ENCODE results near the gene ANO9. TPM values are rescaled to one million over a fixed set of nuclear protein-coding genes. Genes with fewer than 3 reads are reported as not detected.

ANO9 gene
- not detected in 2 replicates for total RNA-seq

DNA sequence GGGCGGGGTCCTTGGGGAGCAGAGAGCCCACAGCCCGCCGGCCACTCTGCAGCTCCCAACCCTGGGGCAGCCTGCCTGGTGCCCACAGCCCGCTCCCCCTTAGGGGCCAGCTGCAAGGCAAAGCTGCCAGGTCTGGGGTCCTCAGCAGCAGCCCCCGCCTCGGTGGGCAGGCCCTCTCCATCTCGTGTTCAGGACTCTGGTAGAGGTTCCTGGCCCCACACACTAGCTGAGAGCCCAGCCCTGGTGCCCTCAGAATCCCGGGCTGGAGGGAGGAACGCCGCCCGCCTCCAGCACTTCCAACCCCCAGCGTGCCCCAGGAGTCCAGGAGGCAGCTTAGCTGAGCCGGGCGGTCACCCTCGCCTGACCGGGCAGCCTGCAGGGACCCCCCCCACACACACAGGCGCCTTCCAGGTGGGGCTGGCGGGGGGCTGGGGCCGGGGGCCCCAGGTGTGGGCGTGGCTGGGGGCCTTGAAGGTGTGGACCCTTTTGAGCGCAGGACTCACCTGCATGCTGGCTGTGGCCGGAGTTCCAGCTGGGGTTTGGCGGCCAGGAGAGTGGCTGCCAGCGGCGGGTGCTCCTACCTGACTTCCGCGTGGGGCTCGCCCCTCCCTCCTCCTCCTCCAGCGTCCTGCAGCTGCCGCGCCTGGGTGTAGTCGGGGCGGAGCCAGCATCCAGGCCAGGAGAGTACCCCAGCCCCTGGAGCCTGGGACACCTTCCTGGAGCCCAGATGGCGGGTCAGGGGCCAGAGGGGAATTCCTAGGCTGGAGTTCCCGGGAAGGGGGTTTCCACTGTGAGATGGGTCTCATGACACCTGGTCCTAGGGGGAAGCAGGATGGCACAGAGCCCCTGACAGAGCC is at the start of gene ANO9:
TSS of gene ANO9 (minus strand) at position 594 of the 857 bp plus-strand sequence. CDS start at position 509, 85 bp downstream.

DNA sequence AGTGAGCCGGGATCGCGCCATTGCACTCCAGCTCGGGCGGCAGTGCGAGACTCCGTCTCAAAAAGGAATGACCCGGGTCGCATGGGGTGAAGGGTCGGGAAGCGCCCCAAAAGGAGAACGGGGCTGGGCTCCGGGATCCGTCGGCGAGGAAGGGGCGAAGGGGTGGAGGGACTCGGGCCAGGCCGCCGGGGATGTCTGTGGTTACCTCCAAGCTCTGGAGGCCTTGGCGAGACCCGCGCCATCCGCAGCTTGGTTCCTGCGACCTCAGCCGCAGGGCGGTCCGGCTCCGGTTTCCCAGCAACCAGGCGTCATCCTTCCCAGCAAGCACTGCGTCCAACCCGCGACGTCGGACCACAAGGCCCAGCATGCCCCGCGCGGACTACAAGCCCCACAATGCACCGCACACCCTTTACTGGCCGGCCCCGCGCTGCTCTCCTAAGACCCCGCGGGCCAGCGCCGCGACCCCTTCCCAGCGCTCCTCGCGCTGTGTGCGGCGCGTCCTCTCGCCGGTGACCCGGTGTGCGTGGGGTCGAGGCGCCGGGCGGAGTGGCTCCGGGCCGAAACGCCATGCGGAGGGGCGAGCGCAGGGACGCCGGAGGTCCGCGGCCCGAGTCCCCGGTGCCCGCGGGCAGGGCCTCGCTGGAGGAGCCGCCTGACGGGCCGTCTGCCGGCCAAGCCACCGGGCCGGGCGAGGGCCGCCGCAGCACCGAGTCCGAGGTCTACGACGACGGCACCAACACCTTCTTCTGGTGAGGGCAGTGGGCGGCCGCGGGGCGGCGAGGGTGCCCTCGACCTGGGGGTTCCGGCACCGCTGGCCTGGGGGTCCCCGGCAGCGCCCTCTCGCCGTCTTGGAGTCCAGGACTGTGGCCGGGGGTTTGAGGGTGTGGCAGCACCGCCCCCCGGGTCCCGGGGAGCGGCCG is 8.3 kb upstream of the ANO9 start, which contains the start of gene PTDSS2:
TSS of gene PTDSS2 (plus strand) at position 391 of the 920 bp plus-strand sequence. CDS start at position 568, 177 bp downstream.

GRCh38 chr11:394034-394857 is 47.6 kb downstream of the ANO9 start, which contains the start of gene PKP3:
Gene PKP3 (plus strand): TSS chr11:394209. CDS start chr11:394293, 84 bp downstream.

DNA sequence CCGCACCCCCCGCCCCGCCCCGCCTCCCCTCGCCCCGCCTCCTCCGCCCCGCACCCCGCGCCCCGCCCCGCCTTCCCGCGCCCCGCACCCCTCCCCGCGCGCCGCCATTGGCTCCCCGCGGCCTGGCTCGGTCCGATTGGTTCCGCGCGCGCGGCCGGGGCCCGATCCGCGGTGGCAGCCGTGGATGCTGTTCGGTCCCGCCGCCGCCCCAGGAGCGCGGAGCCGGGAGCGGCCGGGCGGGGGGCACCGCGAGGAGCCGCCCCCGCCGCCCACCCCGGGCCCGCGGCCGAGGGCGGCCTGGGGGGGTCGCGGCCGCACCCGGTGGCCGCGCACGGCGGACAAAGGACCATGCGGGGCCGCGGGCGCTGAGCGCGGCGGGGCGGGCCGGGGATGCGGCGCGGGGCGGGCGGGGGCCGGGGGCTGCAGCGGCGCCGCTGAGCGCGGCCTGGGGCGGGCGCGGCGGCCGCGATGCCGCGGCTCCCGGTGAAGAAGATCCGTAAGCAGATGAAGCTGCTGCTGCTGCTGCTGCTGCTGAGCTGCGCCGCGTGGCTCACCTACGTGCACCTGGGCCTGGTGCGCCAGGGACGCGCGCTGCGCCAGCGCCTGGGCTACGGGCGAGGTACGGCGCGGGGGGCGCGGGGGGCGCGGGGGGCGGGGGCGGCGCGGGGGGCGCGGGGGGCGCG is 72.3 kb downstream of the ANO9 start, which contains the start of gene B4GALNT4:
TSS of gene B4GALNT4 (plus strand) at position 164 of the 683 bp plus-strand sequence. CDS start at position 469, 305 bp downstream.

Other genes starting within 250 kb of the ANO9 start
- not detected in 2 replicates for gene SCGB1C1, start 248.9 kb downstream of the ANO9 start, total RNA-seq
- 15.8 and 19.8 TPM in 2 replicates for gene BET1L, start 234.6 kb downstream of the ANO9 start, total RNA-seq
- gene RIC8A, start 234.3 kb downstream of the ANO9 start, total RNA-seq: 155 and 193 TPM in 2 replicates
- 5.8 and 10.2 TPM in 2 replicates for gene SIRT3, start 205.7 kb downstream of the ANO9 start, total RNA-seq
- 139 and 151 TPM in 2 replicates for gene PSMD13, start 205.0 kb downstream of the ANO9 start, total RNA-seq
- gene NLRP6, start 163.6 kb downstream of the ANO9 start, total RNA-seq: not detected in 2 replicates
- 7.5 and 14.0 TPM in 2 replicates for gene PGGHG, start 152.9 kb downstream of the ANO9 start, total RNA-seq
- gene IFITM5, start 142.5 kb downstream of the ANO9 start, total RNA-seq: not detected in 2 replicates
- 57.8 and 90.5 TPM in 2 replicates for gene IFITM2, start 134.2 kb downstream of the ANO9 start, total RNA-seq
- 49.6 and 79.5 TPM in 2 replicates for gene IFITM1, start 128.0 kb downstream of the ANO9 start, total RNA-seq
- 75.0 and 101 TPM in 2 replicates for gene IFITM3, start 121.2 kb downstream of the ANO9 start, total RNA-seq
- 1.9 and 3.6 TPM in 2 replicates for gene B4GALNT4, start 72.5 kb downstream of the ANO9 start, total RNA-seq
- gene PKP3, start 47.8 kb downstream of the ANO9 start, total RNA-seq: 1.3 and 1.6 TPM in 2 replicates
- gene SIGIRR, start 27.0 kb downstream of the ANO9 start, total RNA-seq: 13.1 and 13.8 TPM in 2 replicates
- gene PTDSS2, start 8.3 kb upstream of the ANO9 start, total RNA-seq: 30.9 and 42.6 TPM in 2 replicates
- 296 and 361 TPM in 2 replicates for gene RNH1, start 65.2 kb upstream of the ANO9 start, total RNA-seq
- 66.3 and 70.2 TPM in 2 replicates for gene HRAS, start 93.6 kb upstream of the ANO9 start, total RNA-seq
- gene LRRC56, start 95.5 kb upstream of the ANO9 start, total RNA-seq: 0.55 and 0.85 TPM in 2 replicates
- gene LMNTD2, start 118.7 kb upstream of the ANO9 start, total RNA-seq: 0.28 TPM in 2 replicates
- 2.5 and 2.7 TPM in 2 replicates for gene RASSF7, start 119.0 kb upstream of the ANO9 start, total RNA-seq
- gene PHRF1, start 134.5 kb upstream of the ANO9 start, total RNA-seq: 17.6 and 24.8 TPM in 2 replicates
- gene IRF7, start 173.9 kb upstream of the ANO9 start, total RNA-seq: 5.7 and 6.0 TPM in 2 replicates
- not detected in 2 replicates for gene CDHR5, start 182.9 kb upstream of the ANO9 start, total RNA-seq
- gene SCT, start 185.2 kb upstream of the ANO9 start, total RNA-seq: not detected in 2 replicates
- 0.18 TPM in 1 of 2 replicates, not detected in the other for gene DRD4, start 195.3 kb upstream of the ANO9 start, total RNA-seq

Measured in smooth muscle cell of bladder (primary cell).